DMS114 treated with DMSO at 0.1 percent for 48 hours (cell line): ENCODE results near the gene FBXL7.

ENCODE experiments used
- DNase-seq: peaks from one replicate; lab custom pipeline; 2025; ENCODE audit not compliant: unreplicated experiment; lab: John Stamatoyannopoulos, UW

Gene FBXL7

DNA sequence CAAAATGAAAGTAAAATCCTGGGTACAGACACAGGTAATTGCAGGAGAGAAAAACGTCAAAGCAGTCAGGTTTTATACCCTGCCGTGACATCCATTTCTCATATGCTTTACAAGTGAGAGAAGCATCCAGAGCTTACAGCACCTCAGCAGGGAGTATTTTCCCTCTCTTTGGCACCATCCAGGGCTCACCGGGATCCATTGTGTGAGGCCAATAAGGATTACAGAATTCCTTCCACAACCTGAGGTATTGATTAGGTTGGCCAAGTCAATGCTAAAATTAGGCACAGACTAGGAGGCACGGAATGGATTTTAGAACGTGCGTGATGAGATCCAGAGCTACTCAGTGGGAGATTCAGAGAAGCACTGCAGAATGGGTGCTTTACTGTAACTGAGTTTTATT, 296.6 kb downstream of the FBXL7 start:
- DNase-seq, result no peak

DNA sequence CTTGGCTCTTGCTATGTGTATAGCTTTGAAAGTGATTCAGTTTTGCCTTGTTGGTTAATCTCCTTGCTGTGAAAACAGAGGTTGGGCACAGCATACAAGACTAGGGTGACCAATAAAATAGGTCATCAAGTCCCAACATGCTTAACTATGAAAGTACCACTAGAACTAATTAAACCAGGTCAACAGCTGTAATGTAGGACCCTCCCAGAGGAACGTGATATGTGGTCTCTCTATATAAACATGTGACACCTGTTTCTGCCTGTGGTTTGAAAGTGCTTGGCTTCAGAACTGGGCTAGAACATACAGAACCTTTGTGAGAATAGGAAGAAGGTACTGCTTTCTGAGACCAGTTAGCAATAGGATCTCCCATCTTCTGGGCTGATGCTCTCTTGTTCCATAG, 297.1 kb downstream of the FBXL7 start:
- DNase-seq, result no peak

DNA sequence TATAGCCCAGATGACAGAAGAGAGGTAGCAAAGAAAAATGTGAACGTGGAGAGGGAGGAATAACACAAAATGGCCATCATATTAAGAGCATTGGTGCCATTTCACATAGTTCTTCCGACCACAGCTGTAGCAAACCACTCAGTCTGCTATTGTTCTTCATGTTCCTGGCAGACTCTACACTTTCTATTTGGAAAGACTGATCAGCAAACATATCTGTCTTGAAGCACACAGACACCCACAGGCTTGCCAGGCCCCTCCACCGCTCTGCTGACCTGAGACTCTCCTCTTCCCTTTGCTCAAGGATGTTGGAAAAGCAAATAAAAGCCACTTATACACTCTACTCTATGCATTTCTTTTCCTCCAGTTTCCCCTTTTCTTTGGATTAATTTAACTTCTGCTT, 298.0 kb downstream of the FBXL7 start:
- DNase-seq, result no peak

DNA sequence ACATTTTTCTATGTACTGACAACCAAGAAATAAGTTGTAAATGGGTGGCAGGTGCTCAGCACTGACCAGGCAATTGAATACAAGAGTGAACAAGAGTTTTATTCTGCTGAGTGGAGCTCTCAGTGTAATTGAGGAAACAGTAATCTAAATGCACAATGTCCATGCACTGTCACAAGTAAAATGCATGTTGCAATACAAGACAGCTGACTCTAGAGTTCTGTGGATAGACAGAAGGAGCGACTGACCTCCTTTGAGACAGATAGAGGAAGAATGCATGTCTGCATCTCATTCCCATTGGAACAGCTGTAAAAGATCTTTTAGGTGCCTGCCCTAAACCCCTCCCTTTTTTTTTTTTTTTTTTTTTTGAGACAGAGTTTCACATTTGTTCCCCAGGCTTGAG, 299.0 kb downstream of the FBXL7 start:
- DNase-seq, result no peak

DNA sequence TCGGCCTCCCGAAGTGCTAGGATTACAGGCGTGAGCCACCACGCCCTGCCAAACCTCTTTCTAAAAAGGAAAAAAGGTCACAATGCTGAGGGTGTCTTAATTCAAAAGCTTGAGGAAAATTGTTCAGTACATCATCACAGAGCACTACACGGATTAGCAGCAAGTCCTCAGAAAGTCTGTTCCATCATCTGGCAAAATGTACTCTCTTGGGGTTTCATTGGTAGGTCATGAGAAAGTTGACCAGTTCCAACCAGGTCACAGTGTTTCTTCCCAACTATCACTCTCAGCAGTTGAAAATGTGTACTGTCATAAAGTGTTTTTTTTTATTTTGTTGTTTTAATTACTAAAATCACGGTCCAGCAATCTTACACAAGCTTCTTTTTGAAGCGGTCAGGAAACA, 299.6 kb downstream of the FBXL7 start:
- no peak for DNase-seq

DNA sequence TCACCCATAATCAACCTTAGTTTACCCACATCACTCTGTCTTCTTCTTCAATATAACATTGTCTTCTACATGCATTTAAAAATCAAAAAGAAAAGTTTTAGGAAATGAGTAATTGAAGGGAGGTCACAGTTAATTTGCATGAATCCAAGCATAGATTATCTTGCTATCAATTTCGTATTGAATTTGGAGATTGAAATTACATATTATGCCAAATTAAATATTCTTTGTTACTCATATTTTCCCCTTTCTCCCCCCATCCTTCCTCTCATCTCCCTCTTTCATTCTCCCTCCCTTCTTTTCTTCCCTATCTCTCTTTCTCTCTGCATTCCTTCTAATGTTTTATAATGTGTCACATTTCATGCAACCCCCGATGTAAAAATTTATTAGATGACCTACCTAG, 303.3 kb downstream of the FBXL7 start:
- no peak for DNase-seq

DNA sequence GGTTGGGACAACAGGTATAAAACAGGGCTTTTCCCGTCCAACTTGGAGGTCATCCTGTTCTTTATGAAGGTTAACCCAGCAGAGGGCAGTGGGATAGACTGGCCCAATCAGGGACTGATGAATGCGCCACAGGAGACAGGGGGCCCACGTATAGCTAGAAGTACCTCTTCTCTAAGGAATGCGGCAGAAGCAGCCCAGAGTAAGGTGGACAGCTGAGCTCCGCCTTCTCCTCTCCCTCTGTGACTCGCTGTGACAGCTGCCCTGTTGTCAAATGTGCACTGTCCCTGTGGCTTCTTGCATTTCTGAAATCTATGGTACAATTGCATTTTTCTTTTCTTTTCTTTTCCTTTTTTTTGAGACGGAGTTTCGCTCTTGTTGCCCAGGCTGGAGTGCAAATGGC, 306.6 kb downstream of the FBXL7 start:
- DNase-seq, result no peak

DNA sequence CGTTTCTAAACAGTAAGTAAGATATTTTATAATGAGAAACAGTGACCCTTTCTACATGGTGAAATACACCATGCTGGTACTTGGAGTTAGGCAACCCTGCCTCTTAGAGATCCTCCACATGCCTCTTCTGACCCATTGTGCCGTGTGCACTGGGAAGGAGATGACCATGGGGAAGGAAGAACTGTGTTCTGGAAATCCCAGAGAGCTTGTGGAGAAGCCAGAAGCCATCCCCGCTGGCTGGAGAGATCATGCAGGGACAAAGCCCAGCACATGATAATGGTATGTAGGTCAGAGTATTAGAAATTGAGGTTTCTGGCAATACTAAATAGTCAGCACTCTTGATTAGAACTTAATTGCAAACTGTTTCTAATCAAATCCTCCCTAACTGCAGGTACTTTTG, 307.3 kb downstream of the FBXL7 start:
- no peak for DNase-seq

DNA sequence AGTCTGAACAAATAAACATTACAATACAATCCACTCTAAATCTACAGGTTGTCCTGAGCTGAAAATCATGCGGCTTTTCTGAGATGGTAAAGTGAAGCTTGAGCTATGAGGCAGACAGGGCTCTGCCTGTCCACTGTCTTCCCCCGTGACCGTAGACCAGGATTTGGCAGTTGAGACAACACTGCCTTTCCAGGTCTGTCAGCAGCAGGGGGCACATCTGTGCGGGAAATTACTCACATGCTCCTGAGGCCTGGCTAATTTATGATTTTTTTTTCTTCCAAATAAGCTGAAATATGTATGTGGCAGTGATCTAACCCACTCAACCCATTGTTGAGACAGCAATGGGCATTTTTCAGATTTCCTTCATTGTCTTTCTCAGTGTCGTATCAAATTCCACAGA, 307.9 kb downstream of the FBXL7 start:
- DNase-seq, result no peak

DNA sequence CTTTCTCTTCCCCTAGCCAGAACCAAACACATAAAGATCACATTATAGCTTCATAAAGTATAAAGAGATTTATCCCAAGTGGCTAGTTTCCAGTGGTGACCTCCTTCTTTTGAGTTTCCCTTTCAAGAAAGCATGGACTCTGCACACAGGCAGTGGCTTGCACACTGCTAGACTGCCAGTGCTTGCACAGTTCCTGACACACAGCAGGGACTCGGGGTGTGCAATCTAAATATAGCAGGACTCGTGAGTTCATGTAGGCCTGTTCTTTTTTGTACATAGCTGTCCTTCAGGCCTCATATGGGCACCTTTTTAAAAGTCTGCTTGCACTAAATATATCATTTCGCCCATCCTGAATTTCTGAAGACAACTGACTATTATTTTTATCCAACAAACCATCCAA, 308.6 kb downstream of the FBXL7 start:
- DNase-seq, result no peak

DNA sequence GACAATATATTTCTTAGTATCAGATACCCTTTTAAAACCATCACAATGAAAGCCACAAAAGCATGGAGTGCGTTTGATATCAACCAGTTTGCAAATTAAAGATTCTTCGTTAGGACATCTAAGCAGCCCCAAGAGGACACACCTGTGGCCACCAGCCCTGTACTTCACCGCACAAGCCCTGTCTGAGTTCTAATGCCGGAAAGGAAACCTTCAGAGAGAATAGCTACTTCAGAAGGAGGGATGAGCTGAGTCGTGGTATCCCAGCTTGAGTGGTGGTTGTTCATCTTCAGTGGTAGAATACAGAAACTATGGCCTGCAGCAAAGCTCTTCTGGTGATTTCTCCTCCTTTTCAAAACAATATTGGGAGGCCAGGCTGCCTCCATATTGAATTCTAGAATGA, 319.6 kb downstream of the FBXL7 start:
- DNase-seq, result no peak

DNA sequence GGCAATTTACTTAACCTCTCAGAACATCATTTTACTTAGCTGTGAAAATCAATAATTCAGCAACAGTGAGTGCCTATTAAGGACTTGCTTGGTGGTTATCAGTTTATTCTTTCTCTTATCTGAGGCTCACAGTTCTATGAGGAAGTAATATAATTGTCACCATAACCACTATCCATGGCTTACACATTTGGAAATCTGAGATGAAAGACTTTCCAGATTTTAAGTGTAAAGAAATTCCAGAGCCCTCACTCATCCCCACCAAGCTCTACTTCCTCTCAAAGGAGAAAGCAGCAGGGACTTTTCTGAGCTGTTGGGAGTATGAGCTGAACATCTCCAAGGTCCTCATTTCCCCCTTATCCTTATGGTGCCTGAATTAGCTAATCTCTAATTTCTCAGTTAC, 321.5 kb downstream of the FBXL7 start:
- DNase-seq, result no peak

DNA sequence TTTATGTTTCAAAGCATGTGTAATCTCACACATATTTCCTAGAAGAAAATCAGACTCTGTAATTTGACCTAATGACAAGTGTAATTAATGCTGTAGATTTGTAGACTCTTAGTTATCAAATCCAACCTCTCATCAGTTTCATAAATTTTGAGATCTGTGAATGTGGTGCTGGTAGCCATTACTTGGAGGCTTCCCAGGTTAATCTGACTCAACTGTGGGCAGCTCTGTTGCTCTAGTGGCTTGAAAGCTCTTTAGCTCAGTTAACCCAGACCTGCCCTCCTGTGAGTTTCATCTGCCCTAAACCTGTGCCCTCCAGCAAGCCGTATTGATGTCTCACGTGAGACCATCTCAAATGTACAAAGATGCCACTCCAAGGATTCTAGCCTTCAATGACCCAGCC, 323.4 kb downstream of the FBXL7 start:
- DNase-seq, result no peak

DNA sequence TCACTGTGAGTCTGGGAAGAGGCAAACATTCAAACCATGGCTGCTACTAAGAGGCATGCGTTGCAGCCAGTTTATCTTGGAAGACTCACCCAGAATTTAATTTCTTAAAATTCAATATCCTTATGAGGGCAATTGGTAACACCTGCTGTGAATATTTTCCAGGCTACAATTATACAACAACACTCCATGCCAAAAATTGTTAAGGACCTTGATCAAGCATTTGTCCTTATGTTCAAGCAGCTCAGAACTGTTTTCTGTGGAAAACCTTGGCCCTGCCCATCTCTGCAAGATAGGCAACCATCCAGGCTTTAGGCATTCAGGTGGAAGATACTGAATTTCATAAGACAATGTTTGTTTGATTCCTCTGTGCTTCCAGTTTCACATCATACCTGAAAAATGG, 327.8 kb downstream of the FBXL7 start:
- no peak for DNase-seq

DNA sequence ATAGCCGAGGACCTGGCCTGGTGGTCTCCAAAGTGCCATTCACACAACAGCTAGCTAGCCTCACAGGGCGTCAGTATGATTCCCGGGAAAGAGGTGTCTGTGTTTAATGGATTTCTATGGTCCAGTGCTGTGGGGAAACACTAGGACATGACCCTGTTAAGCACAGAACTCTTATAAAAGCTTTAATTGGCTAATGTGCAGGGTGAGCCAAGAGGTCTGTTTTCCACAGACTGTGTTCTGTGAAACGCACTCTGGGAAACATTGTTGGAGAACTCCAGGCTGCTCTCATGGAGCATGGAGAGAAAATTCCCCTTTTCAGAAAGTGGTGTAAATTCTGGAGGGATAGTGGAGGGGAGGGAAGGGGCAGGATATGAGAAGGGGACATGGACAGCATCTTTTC, 331.4 kb downstream of the FBXL7 start:
- DNase-seq, result no peak

DNA sequence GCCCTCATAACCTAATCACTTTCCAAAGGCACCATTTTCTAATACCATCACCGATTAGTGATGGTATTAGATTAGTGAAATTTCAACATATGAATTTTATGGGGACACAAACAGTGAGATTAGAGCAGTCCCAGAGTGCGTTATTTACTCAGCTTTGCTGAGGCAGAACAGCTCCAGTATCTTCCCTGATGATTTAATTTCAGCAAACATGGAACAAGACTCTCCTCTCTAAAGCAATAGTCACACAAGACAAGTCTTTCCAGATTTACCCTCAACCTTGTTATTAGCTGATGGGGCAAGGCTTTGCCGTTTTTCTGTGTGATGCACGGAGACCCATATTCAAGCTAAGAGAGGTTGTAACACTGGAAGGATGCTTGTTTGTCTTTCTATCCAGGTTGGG, 333.4 kb downstream of the FBXL7 start:
- DNase-seq, result no peak

DNA sequence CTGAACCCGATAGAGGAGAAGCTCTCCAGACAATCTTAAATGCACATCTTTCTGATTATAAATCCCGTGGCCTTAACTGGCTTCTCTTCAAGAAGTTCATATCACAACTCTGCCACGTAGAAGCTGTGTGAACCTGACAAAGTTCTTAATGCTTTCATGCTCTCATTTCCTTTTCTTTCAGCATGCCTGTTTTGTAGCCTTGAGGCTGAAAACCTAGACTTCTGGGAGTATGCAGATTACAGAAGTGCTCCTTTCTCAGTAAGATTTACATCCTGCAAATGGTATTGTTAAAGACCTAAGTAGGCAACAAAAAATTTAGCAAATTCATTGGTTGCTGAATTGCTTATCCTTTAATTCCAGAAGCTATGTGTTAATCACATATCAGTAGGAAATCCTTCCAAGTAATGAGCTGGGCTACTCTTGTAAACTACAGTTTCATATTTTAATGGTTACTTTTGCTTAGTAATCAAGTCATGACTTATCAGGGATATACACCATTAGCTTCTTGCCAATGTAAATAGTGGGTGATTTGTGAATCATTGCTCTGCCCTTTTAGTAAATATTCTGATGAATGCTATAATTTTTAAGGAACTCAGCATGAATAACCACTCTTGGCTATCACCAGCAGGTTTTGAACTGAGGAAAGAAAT, 334.7 kb downstream of the FBXL7 start:
- DNase-seq, result no peak

DNA sequence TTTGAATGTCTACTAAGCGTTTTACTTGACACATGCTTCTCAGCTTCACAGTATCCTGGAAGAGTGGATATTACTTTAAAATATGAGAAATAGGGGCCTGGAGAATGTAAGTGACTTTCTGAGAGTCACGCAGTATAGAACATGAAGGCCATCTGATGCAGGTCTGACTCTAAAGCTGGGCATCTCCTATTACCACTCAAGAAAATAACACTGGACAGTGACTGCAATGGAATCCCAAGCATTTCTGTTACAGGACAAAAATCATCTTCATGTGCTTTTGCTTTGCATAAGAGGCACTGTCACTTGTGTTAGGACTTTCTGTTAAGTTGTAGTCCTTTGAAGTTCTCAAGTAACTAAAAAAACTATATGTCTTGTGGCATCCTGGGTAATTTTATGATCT, 335.5 kb downstream of the FBXL7 start:
- DNase-seq, result no peak

DNA sequence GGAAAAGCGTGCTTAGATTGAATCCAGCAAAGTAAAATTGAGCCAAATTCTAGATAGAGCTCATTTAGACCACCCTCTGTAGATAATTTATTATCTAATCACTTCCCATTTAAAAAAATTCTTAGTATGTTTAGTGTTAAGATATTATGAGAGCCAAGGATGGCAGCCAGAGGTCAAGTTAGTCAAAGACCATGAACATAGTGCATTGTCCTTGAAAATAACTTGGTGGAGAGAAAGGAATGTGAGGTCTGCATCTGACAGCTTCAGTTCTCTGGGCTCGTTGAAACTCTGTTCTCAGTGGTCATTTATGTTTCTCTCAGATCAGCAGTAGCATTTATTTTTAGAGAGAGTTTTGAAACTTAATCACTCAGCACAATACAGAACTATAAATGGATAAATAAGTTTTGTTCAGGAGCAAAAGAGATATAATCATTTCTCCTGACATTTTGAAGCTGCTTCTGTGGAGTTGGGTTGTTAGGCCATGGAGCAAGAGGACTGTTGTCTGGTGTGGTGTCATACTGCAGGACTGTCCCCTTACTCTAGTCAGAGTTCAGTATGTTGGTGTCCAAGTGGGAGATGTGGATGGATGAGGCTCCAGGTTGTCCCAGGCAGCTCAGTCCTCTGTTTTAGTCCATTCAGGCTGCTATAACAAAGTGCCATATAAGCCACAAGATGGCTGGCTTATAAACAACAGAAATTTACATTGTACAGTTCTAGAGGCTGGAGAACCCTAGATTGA, 337.7 kb downstream of the FBXL7 start:
- DNase-seq, result no peak

DNA sequence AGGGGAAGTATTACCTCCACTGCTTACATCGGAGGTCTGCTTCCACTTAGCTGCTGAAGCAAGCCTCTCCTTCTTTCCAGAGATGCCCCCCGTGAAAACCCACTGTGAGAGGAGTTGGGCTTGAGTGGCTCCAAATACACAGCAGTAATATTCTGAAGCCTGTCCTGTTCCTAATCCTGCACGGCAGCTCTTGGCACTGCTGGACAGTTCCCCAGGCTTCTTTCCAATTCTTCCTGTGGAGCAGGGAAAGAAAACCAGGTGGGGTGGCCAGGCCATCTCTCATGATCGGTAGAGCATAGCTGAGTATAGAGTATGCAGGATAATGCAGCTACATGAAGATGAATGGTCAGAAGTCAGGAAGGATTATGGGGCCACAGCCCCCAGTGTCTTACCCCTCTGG, 344.3 kb downstream of the FBXL7 start:
- no peak for DNase-seq

DNA sequence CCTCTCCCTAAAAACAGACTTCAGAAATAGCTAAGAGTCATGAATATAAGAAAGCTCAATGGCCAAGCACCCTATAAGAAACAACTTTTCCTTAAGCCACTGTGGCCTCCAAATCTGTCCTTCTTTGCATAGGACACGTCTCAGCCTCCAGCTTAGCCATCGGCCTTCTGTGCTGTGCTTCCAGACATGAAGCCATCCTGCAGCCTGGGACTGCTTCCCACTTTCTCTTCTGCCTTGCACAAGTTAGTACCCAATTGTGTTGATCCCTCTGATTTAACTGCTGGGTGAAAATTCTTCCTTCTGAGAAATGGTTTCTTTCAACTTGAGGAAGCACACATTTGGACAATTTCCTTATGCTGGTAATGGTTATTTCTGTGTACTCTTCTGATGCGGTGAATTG, 344.9 kb downstream of the FBXL7 start:
- no peak for DNase-seq

DNA sequence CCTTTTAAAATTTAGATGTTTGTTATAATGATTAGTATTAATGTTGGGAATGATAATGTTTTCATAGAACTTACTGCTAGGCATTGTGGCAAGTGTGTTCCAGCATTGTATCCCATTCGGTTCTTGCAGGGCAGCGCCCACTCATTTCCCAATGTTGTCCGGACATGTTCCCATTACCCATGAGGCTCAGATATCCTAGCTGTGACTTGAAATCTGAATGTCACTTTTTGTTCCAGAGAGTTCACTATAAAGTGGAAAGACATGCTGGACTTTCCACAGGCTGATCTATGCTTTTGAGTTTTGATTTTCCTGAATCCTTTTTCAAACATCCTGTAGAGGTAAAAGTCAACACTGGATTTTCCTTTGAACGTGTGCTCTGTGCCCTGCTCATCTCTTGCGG, 350.6 kb downstream of the FBXL7 start:
- no peak for DNase-seq

DNA sequence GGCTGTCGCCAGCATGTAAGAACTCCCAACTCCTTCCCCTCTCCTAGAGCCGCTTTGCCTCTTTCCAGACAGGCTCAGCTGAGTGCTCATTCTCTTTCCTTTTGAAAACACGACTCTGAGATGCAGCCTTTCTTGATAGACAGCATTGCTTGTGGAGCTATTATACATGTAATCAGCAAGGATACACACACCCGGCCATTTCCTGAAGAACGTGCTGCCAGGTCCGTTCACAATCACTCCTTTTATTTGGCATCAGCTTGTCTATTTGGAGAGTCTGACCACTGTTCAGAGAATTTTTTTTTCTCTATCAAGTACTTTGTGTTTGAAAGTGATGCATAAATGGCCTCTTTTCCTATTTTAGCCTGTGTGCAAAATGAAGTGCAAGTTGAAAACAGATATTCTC, 351.0 kb downstream of the FBXL7 start:
- no peak for DNase-seq
